GM12891 (cell line): Measurements from ENCODE around the gene GOLGA2.

Source experiments
- POLR2A ChIP-seq: IDR thresholded peaks from 2 replicates; pipeline ENCODE4 v1.6.1; 2011; ENCODE audit warnings: low read depth, low read length, control low read depth
- POLR2AphosphoS5 ChIP-seq: IDR thresholded peaks from 2 replicates; pipeline ENCODE4 v1.6.1; 2011; ENCODE audit warnings: low read depth, low read length, control low read depth
- SPI1 ChIP-seq: IDR thresholded peaks from 2 replicates; pipeline ENCODE4 v1.6.1; 2011; ENCODE audit warnings: low read depth, low read length, control low read depth
- TAF1 ChIP-seq: IDR thresholded peaks from 2 replicates; pipeline ENCODE4 v1.6.1; 2011; ENCODE audit warnings: low read depth, low read length, control low read depth

- no peak for TF ChIP-seq POLR2A
- TF ChIP-seq POLR2AphosphoS5, result no peak
- no peak for TF ChIP-seq SPI1
- no peak for TF ChIP-seq TAF1
These were observed 30.2 kb downstream of the GOLGA2 start for GRCh38 chr9:128245421-128246151.
